ENCODE results near the gene PLA2G4A. TPM values are rescaled to one million over a fixed set of nuclear protein-coding genes. Genes with fewer than 3 reads are reported as not detected.

The PLA2G4A gene
- total RNA-seq, 1 experiment from 2014 or later: not detected

- Histone ChIP-seq H3K36me3 (ENCODE audit: control insufficient read depth, insufficient read depth, low read length) (no peaks in the 10 kb centered on the region), H3K4me3 (ENCODE audit: low read depth in 2 of 2, low read length in 2 of 2) (no peak overlapping the region), H3K9me3 (ENCODE audit: control insufficient read depth, insufficient read depth, low read depth, low read length) (no peaks in the 10 kb centered on the region), H3K27ac (ENCODE audit: low read length) (no peak overlapping the region), H3K27me3 (ENCODE audit: control insufficient read depth, insufficient read depth, low read length) (no peaks in the 10 kb centered on the region), H3K4me1 (ENCODE audit: control insufficient read depth, insufficient read depth, low read length) (no peaks in the 10 kb centered on the region)
- TF ChIP-seq REST (IDR thresholded peaks at IDR 0.05; ENCODE audit: insufficient read depth in 1 of 2, low read depth in 2 of 2, low read length in 1 of 2): no peak
- no peak for TF ChIP-seq TCF7L2 (IDR thresholded peaks at IDR 0.05; ENCODE audit: low read depth, low read length)
- TF ChIP-seq CTCF (IDR thresholded peaks at IDR 0.05): no peak
- TF ChIP-seq SIN3A (IDR thresholded peaks at IDR 0.05; ENCODE audit: borderline replicate concordance, insufficient read depth, low read depth, low read length): no peak
- no peak for TF ChIP-seq POLR2AphosphoS5 (IDR thresholded peaks at IDR 0.05; ENCODE audit: low read depth, low read length)
- intact Hi-C loops (cut with micrococcal nuclease; ENCODE audit: unreplicated experiment): no loop called here
- ATAC-seq (no peak), DNase-seq (ENCODE audit: low read depth, low spot score) (no peak)
- ChIA-PET POLR2A (no interaction called here), CTCF (no interaction called here)
- in situ Hi-C loops (cut with HindIII; ENCODE audit: low pct_unique_long_range_greater_than_20kb, low sequenced_read_pairs): no loop called here
- no TSS peak for BruUV-seq (replicated peaks)
These were observed 165.2 kb downstream of the PLA2G4A start for GRCh38 chr1:186993996-186994395.

- no TSS peak for BruUV-seq (replicated peaks)
- no peak overlapping the region for H3K4me3 ChIP-seq (ENCODE audit: low read depth in 2 of 2, low read length in 2 of 2)
- ChIA-PET CTCF (no interaction called here), POLR2A (no interaction called here)
- intact Hi-C loops (cut with micrococcal nuclease; ENCODE audit: unreplicated experiment) (no loop called here), in situ Hi-C loops (cut with HindIII; ENCODE audit: low pct_unique_long_range_greater_than_20kb, low sequenced_read_pairs) (no loop called here)
- TF ChIP-seq POLR2AphosphoS5 (IDR thresholded peaks at IDR 0.05; ENCODE audit: low read depth, low read length) (no peak), REST (IDR thresholded peaks at IDR 0.05; ENCODE audit: insufficient read depth in 1 of 2, low read depth in 2 of 2, low read length in 1 of 2) (no peak), CTCF (IDR thresholded peaks at IDR 0.05) (no peak), TCF7L2 (IDR thresholded peaks at IDR 0.05; ENCODE audit: low read depth, low read length) (no peak), SIN3A (IDR thresholded peaks at IDR 0.05; ENCODE audit: borderline replicate concordance, insufficient read depth, low read depth, low read length) (no peak)
- H3K36me3 ChIP-seq (ENCODE audit: control insufficient read depth, insufficient read depth, low read length): no peaks in the 10 kb centered on the region
- no peaks in the 10 kb centered on the region for H3K4me1 ChIP-seq (ENCODE audit: control insufficient read depth, insufficient read depth, low read length)
- H3K9me3 ChIP-seq (ENCODE audit: control insufficient read depth, insufficient read depth, low read depth, low read length): no peaks in the 10 kb centered on the region
- H3K27ac ChIP-seq (ENCODE audit: low read length): no peak overlapping the region
- H3K27me3 ChIP-seq (ENCODE audit: control insufficient read depth, insufficient read depth, low read length): no peaks in the 10 kb centered on the region
- DNase-seq (ENCODE audit: low read depth, low spot score): no peak
- ATAC-seq: no peak
These were observed 166.1 kb downstream of the PLA2G4A start for GRCh38 chr1:186994897-186995296.
